GM12878 (cell line): ENCODE data around the gene TMC5. TPM values are rescaled to one million over a fixed set of nuclear protein-coding genes. Genes with fewer than 3 reads are reported as not detected.
A peak's percentile ranks its signal among the peaks of the same experiment; 100 is the strongest.

Experiments
- ATAC-seq: fragments of 200-7000 bp; cut with Tn5 transposase; 3 replicates; pipeline ENCODE4 v1.9.1; 2020; ENCODE audit warnings: mild to moderate bottlenecking, moderate library complexity
- BruUV-seq: library from RNA; stranded (reverse); fragments of 400-500 nt; replicated peaks from 2 replicates; lab custom pipeline; 2021; lab: Mats Ljungman, UMichigan
- CTCF ChIA-PET: fragments of 300-600 bp; sonication (Branson Sonifier 250); formaldehyde crosslinking; extraction: SDS; loops from one replicate; lab custom pipeline; 2021; ENCODE audit warnings: inconsistent platforms; lab: Yijun Ruan, JAX
- POLR2A ChIA-PET: fragments of 350-600 bp; formaldehyde crosslinking; extraction: SDS; loops from one replicate; lab custom pipeline; 2021; ENCODE audit warnings: inconsistent platforms; lab: Charles Lee
- RAD21 ChIA-PET: fragments of 300-600 bp; sonication (Branson Sonifier 250); formaldehyde crosslinking; loops from one replicate; lab custom pipeline; 2023; ENCODE audit warnings: antibody characterized with exemption; ENCODE audit not compliant: unreplicated experiment; lab: Charles Lee
- SMC1A ChIA-PET: fragments of 300-600 bp; sonication (Branson Sonifier 250); formaldehyde crosslinking; loops from one replicate; lab custom pipeline; 2023; ENCODE audit not compliant: unreplicated experiment, uncharacterized antibody; lab: Charles Lee
- DNase-seq: peaks from one replicate; pipeline ENCODE4 v3.0.0-alpha.2; 2011; ENCODE audit warnings: low read depth, low spot score
- FAIRE-seq: peaks from 3 replicates; lab custom pipeline; 2011; peaks lifted over from hg19 to GRCh38; lab: Jason Lieb, UNC
- H2AFZ ChIP-seq: 2 replicates; pipeline ENCODE4 v1.6.0; 2011; ENCODE audit warnings: low read depth, low read length, control low read depth; ENCODE audit not compliant: control insufficient read depth
- H3K27ac ChIP-seq: 2 replicates; pipeline ENCODE4 v1.5.1; 2011; ENCODE audit warnings: control low read depth; ENCODE audit not compliant: control insufficient read depth, insufficient read depth
- H3K27me3 ChIP-seq, 2 experiments: replicated peaks in 1 of 2; 2 replicates each; pipeline versions ENCODE4 v1.6.0 to v1.6.1; 2011; ENCODE audit warnings: low read length in 1 of 2; ENCODE audit not compliant: control insufficient read depth in 2 of 2, insufficient read depth in 2 of 2
- H3K36me3 ChIP-seq, 2 experiments: 2 replicates each; pipeline ENCODE4 v1.5.1; 2011; ENCODE audit warnings: low read length in 1 of 2; ENCODE audit not compliant: control insufficient read depth in 2 of 2, insufficient read depth in 2 of 2
- H3K4me1 ChIP-seq: 2 replicates; pipeline ENCODE4 v1.6.1; 2011; ENCODE audit warnings: mild to moderate bottlenecking, low read length, moderate library complexity, mixed read lengths; ENCODE audit not compliant: control insufficient read depth, insufficient read depth
- H3K4me2 ChIP-seq: 2 replicates; pipeline ENCODE4 v1.6.0; 2011; ENCODE audit warnings: control low read depth; ENCODE audit not compliant: control insufficient read depth, insufficient read depth
- H3K4me3 ChIP-seq: fragments of 200-600 bp; sonication (generic); 2 replicates; pipeline ENCODE4 v1.5.1; 2016
- H3K79me2 ChIP-seq: 2 replicates; pipeline ENCODE4 v1.6.0; 2011; ENCODE audit warnings: low read length; ENCODE audit not compliant: control insufficient read depth, insufficient read depth
- H3K9ac ChIP-seq: 2 replicates; pipeline ENCODE4 v1.8.0; 2011; ENCODE audit warnings: low read length, control low read depth, mixed read lengths; ENCODE audit not compliant: control insufficient read depth, insufficient read depth
- H3K9me3 ChIP-seq: replicated peaks from 3 replicates; pipeline ENCODE4 v1.5.1; 2011; ENCODE audit warnings: mild to moderate bottlenecking, low read length; ENCODE audit not compliant: control insufficient read depth, insufficient read depth
- H4K20me1 ChIP-seq: 2 replicates; pipeline ENCODE4 v1.6.0; 2011; ENCODE audit not compliant: control insufficient read depth, insufficient read depth
- CTCF ChIP-seq, 3 experiments: IDR thresholded peaks in 2 of 3; conservative IDR thresholded peaks in 1 of 3; 2 replicates each; pipeline ENCODE4 v1.5.1; 2011; ENCODE audit warnings: low read depth in 3 of 3, low read length in 3 of 3, mild to moderate bottlenecking in 3 of 3, control low read depth in 2 of 3, moderate library complexity in 2 of 3, inconsistent platforms in 1 of 3, mixed read lengths in 1 of 3; ENCODE audit not compliant: control insufficient read depth in 2 of 3, insufficient read depth in 1 of 3; ENCODE audit errors: extremely low read depth in 1 of 3
- MEF2A ChIP-seq: IDR thresholded peaks from 2 replicates; pipeline ENCODE4 v1.6.1; 2011; ENCODE audit warnings: low read depth, mild to moderate bottlenecking, low read length, moderate library complexity; ENCODE audit not compliant: insufficient read depth
- RAD21 ChIP-seq: IDR thresholded peaks from 2 replicates; pipeline ENCODE4 v1.6.1; 2011; ENCODE audit warnings: mild to moderate bottlenecking, low read depth, low read length, moderate library complexity; ENCODE audit not compliant: insufficient read depth
- WGBS: methylation state at CpG from one replicate; pipeline ENCODE4 v1.1.6; 2016; ENCODE audit warnings: low lambda C conversion rate; ENCODE audit not compliant: insufficient replicate concordance, insufficient coverage; ENCODE audit errors: missing lambda C conversion rate; 5-methylcytosine and 5-hydroxymethylcytosine counted together
- in situ Hi-C: fragments of 300-500 bp; cut with MboI; formaldehyde crosslinking; loops from 9 replicates; pipeline ENCODE4 v1.14.3; 2018; ENCODE audit warnings: mixed read lengths
- intact Hi-C: fragments of 100-400 bp; cut with micrococcal nuclease; formaldehyde crosslinking; loops from one replicate; pipeline ENCODE4 v1.14.2; 2022; ENCODE audit not compliant: unreplicated experiment
- polyA plus RNA-seq, 11 experiments: library from polyadenylated mRNA; depleted of rRNA in 4 of 11; unstranded in 6 of 11; stranded (reverse) in 5 of 11; fragments of >200 nt; fragmentation: Nextera tagmentation in 4 of 11; fragmentation: Illumina TruSeq in 1 of 11; extraction: Ambion mirVana in 4 of 11; extraction: Trizol in 1 of 11; gene quantifications; 1 replicate in 1 of 11; 2 replicates in 10 of 11; pipeline versions ENCODE4 v1.2.1 to v1.2.3, GENCODE V29; 2011 to 2016; ENCODE audit warnings: inconsistent platforms in 2 of 11, missing spikeins in 2 of 11, low read depth in 1 of 11
- total RNA-seq, 4 experiments: library from RNA; depleted of rRNA in 3 of 4; stranded (reverse); fragments of >200 nt in 3 of 4; fragmentation: Illumina TruSeq in 1 of 4; extraction: Trizol in 1 of 4; gene quantifications; 2 replicates each; pipeline versions ENCODE4 v1.2.1 to v1.2.3, GENCODE V29; 2013 to 2021

TMC5 gene
- total and polyA plus RNA-seq, 10 of the 15 experiments (the other 5 are each of a cell fraction or from before 2014, with no cell fraction given) = 0.01 to 0.10 (median 0.07) TPM; not detected in 5

GRCh38 chr16:19400711-19401110, 17.0 kb upstream of the TMC5 start:
- FAIRE-seq (no peak), ATAC-seq (peak; percentile 40; the same call in 2 of the 3 replicates), DNase-seq (no peak)
- H3K27ac ChIP-seq = no peak overlapping the region
- no peak overlapping the region for H3K4me3 ChIP-seq
- WGBS = 23% methylated on average over 7 of the region's 7 CpGs
- SMC1A ChIA-PET = interaction anchor here (0.9 to 1.1 kb wide), 2 partner anchors 103 to 159 kb away, joined by 3 to 7 read pairs; no protein-coding TSS in a partner anchor
- H3K9ac ChIP-seq = no peak overlapping the region
- no peaks in the 10 kb centered on the region for H3K4me1 ChIP-seq
- no TSS peak for BruUV-seq
- H3K79me2 ChIP-seq = no peaks in the 10 kb centered on the region
- peaks cover 0 to 2% of the 10 kb centered on the region in 2 experiments; a peak in 1 of 4 replicates for H3K27me3 ChIP-seq
- H4K20me1 ChIP-seq = no peaks in the 10 kb centered on the region
- peaks cover 2% of the 10 kb centered on the region; the same call in 1 of the 3 replicates for H3K9me3 ChIP-seq
- in situ Hi-C loops (no loop called here), intact Hi-C loops (no loop called here)
- no peak overlapping the region for H3K4me2 ChIP-seq
- peak; percentile 27 to 39 (median 27); a peak in 4 of 6 replicates for TF ChIP-seq CTCF (IDR thresholded peaks at IDR 0.05 in 2 of 3, conservative IDR thresholded peaks at IDR 0.05 in 1 of 3; ENCODE audit: control insufficient read depth in 2 of 3, extremely low read depth in 1 of 3, insufficient read depth in 1 of 3, low read depth in 3 of 3, low read length in 3 of 3)
- no peak for TF ChIP-seq MEF2A
- TF ChIP-seq RAD21 = peak; percentile 28
- RAD21 ChIA-PET = no interaction called here
- no peak overlapping the region for H2AFZ ChIP-seq
- POLR2A ChIA-PET = no interaction called here
- no peaks in the 10 kb centered on the region for H3K36me3 ChIP-seq
- CTCF ChIA-PET = interaction anchor here (1.1 to 4.7 kb wide), 2 partner anchors 102 to 140 kb away, joined by 3 to 29 read pairs; no protein-coding TSS in a partner anchor
